Loucy (cell line): ENCODE results near the gene SLC9A8.

Experiments used
- H2AFZ ChIP-seq: fragments of 200-600 bp; sonication (generic); 2 replicates; pipeline ENCODE4 v1.6.0; 2016; ENCODE audit warnings: antibody characterized with exemption, mild to moderate bottlenecking, low read length, moderate library complexity
- H3F3A ChIP-seq: fragments of 200-600 bp; 2 replicates; pipeline ENCODE4 v1.6.0; 2016; ENCODE audit warnings: antibody characterized with exemption, low read depth, mild to moderate bottlenecking
- H3K27me3 ChIP-seq: fragments of 200-600 bp; sonication (generic); 2 replicates; pipeline ENCODE4 v1.6.1; 2014; ENCODE audit warnings: low read length, mild to moderate bottlenecking; ENCODE audit not compliant: insufficient read depth, poor library complexity, severe bottlenecking
- H3K36me3 ChIP-seq: fragments of 200-600 bp; sonication (generic); 2 replicates; pipeline ENCODE4 v1.6.1; 2016; ENCODE audit warnings: low read length; ENCODE audit not compliant: insufficient read depth
- H3K4me1 ChIP-seq: fragments of 200-600 bp; sonication (generic); 2 replicates; pipeline ENCODE4 v1.5.1; 2014; ENCODE audit warnings: low read length, mild to moderate bottlenecking; ENCODE audit not compliant: insufficient read depth, poor library complexity, severe bottlenecking
- H3K4me2 ChIP-seq: fragments of 200-600 bp; sonication (generic); 2 replicates; pipeline ENCODE4 v1.6.0; 2014; ENCODE audit warnings: antibody characterized with exemption, low read length, low read depth, mild to moderate bottlenecking; ENCODE audit not compliant: poor library complexity, severe bottlenecking
- H3K4me3 ChIP-seq: fragments of 200-600 bp; sonication (generic); 2 replicates; pipeline ENCODE4 v1.5.1; 2014; ENCODE audit warnings: low read length, mild to moderate bottlenecking, mixed read lengths; ENCODE audit not compliant: poor library complexity, severe bottlenecking
- H3K79me2 ChIP-seq: fragments of 200-600 bp; sonication (generic); 2 replicates; pipeline ENCODE4 v1.6.1; 2014; ENCODE audit warnings: low read length; ENCODE audit not compliant: insufficient read depth
- H3K9ac ChIP-seq: fragments of 200-600 bp; sonication (generic); 2 replicates; pipeline ENCODE4 v1.6.0; 2014; ENCODE audit warnings: mild to moderate bottlenecking, low read depth, low read length, moderate library complexity; ENCODE audit not compliant: poor library complexity, severe bottlenecking
- H3K9me2 ChIP-seq: fragments of 200-600 bp; sonication (generic); replicated peaks from 2 replicates; pipeline ENCODE4 v1.6.1; 2016; ENCODE audit warnings: low read depth, low read length, mixed read lengths
- H3K9me3 ChIP-seq: fragments of 200-600 bp; sonication (generic); 2 replicates; pipeline ENCODE4 v1.6.1; 2014; ENCODE audit warnings: mild to moderate bottlenecking, antibody characterized with exemption, low read length, low read depth; ENCODE audit not compliant: insufficient read depth
- H4K20me1 ChIP-seq: fragments of 200-600 bp; sonication (generic); 2 replicates; pipeline ENCODE4 v1.6.0; 2014; ENCODE audit warnings: antibody characterized with exemption, low read length, mild to moderate bottlenecking; ENCODE audit not compliant: insufficient read depth, poor library complexity, severe bottlenecking
- CTCF ChIP-seq: fragments of 200-600 bp; sonication (generic); conservative IDR thresholded peaks from 2 replicates; pipeline ENCODE4 v1.5.1; 2014; ENCODE audit warnings: mild to moderate bottlenecking, antibody characterized with exemption, low read length
- EZH2phosphoT487 ChIP-seq: fragments of 200-600 bp; IDR thresholded peaks from 2 replicates; pipeline ENCODE4 v1.6.1; 2018; ENCODE audit warnings: antibody characterized with exemption, mild to moderate bottlenecking, moderate library complexity, borderline replicate concordance

The SLC9A8 gene

GRCh38 chr20:49889001-49889934 is 76.6 kb downstream of the SLC9A8 start:
- no peak overlapping the region for H3K9ac ChIP-seq
- no peaks in the 10 kb centered on the region for H4K20me1 ChIP-seq
- H2AFZ ChIP-seq: no peak overlapping the region
- TF ChIP-seq EZH2phosphoT487 (no peak), CTCF (no peak)
- H3K9me3 ChIP-seq: no peaks in the 10 kb centered on the region
- H3K4me1 ChIP-seq: no peaks in the 10 kb centered on the region
- H3K4me3 ChIP-seq: no peak overlapping the region
- no peak overlapping the region for H3K4me2 ChIP-seq
- no peaks in the 10 kb centered on the region for H3F3A ChIP-seq
- H3K79me2 ChIP-seq: no peaks in the 10 kb centered on the region
- peaks cover 11% of the 10 kb centered on the region; the same call in 1 of the 2 replicates for H3K36me3 ChIP-seq
- no peaks in the 10 kb centered on the region for H3K9me2 ChIP-seq
- no peaks in the 10 kb centered on the region for H3K27me3 ChIP-seq

GRCh38 chr20:49889935-49890333 is 77.3 kb downstream of the SLC9A8 start:
- no peaks in the 10 kb centered on the region for H3K79me2 ChIP-seq
- H3K27me3 ChIP-seq: no peaks in the 10 kb centered on the region
- H3K4me1 ChIP-seq: no peaks in the 10 kb centered on the region
- H3K9me3 ChIP-seq: no peaks in the 10 kb centered on the region
- TF ChIP-seq CTCF (no peak), EZH2phosphoT487 (no peak)
- no peaks in the 10 kb centered on the region for H4K20me1 ChIP-seq
- no peak overlapping the region for H3K4me2 ChIP-seq
- no peak overlapping the region for H2AFZ ChIP-seq
- H3K36me3 ChIP-seq: peaks cover 5% of the 10 kb centered on the region; the same call in 1 of the 2 replicates
- no peaks in the 10 kb centered on the region for H3F3A ChIP-seq
- no peak overlapping the region for H3K9ac ChIP-seq
- no peak overlapping the region for H3K4me3 ChIP-seq
- no peaks in the 10 kb centered on the region for H3K9me2 ChIP-seq

GRCh38 chr20:49890471-49891361 is 78.1 kb downstream of the SLC9A8 start:
- H3K4me2 ChIP-seq: no peak overlapping the region
- no peaks in the 10 kb centered on the region for H4K20me1 ChIP-seq
- H3K4me3 ChIP-seq: no peak overlapping the region
- H3K36me3 ChIP-seq: no peaks in the 10 kb centered on the region; the same call in 1 of the 2 replicates
- no peaks in the 10 kb centered on the region for H3K4me1 ChIP-seq
- no peak overlapping the region for H3K9ac ChIP-seq
- H2AFZ ChIP-seq: no peak overlapping the region
- no peaks in the 10 kb centered on the region for H3F3A ChIP-seq
- H3K27me3 ChIP-seq: no peaks in the 10 kb centered on the region
- no peaks in the 10 kb centered on the region for H3K79me2 ChIP-seq
- TF ChIP-seq CTCF: no peak
- TF ChIP-seq EZH2phosphoT487: no peak
- H3K9me2 ChIP-seq: no peaks in the 10 kb centered on the region
- no peaks in the 10 kb centered on the region for H3K9me3 ChIP-seq
